Suprapubic skin (tissue), 4 donors: ENCODE measurements around the gene EFR3B. TPM values are rescaled to one million over a fixed set of nuclear protein-coding genes. Genes with fewer than 3 reads are reported as not detected.

Experiments
- DNase-seq, 2 donors: peaks; one replicate each; pipeline ENCODE4 v3.0.0-alpha.2; 2019; ENCODE audit warnings: low spot score in 2 of 2
- H3K27ac ChIP-seq: fragments of 200-600 bp; sonication (generic); one replicate; pipeline ENCODE4 v1.5.1; 2019
- H3K27me3 ChIP-seq: fragments of 200-600 bp; sonication (generic); one replicate; pipeline ENCODE4 v1.5.1; 2019
- H3K36me3 ChIP-seq: fragments of 200-600 bp; sonication (generic); one replicate; pipeline ENCODE4 v1.5.1; 2019
- H3K4me1 ChIP-seq: fragments of 200-600 bp; sonication (generic); one replicate; pipeline ENCODE4 v1.5.1; 2019
- H3K4me3 ChIP-seq: fragments of 200-600 bp; sonication (generic); one replicate; pipeline ENCODE4 v1.5.1; 2019; ENCODE audit warnings: mild to moderate bottlenecking
- H3K9me3 ChIP-seq: fragments of 200-600 bp; sonication (generic); one replicate; pipeline ENCODE4 v1.5.1; 2019
- EP300 ChIP-seq: sonication (generic); formaldehyde crosslinking; IDR thresholded peaks from one replicate; pipeline ENCODE4 v1.6.1; 2017; ENCODE audit warnings: antibody characterized with exemption
- POLR2A ChIP-seq, 2 donors: fragments of 450-650 bp; IDR thresholded peaks; one replicate each; pipeline ENCODE4 v1.6.1; 2017; ENCODE audit warnings: antibody characterized with exemption in 2 of 2, mild to moderate bottlenecking in 2 of 2, moderate library complexity in 2 of 2
- POLR2AphosphoS5 ChIP-seq, 3 donors: sonication (generic); formaldehyde crosslinking; IDR thresholded peaks; one replicate each; pipeline ENCODE4 v1.6.1; 2017; ENCODE audit warnings: antibody characterized with exemption in 3 of 3
- WGBS: methylation state at CpG from one replicate; pipeline ENCODE4 v1.1.5; 2018; 5-methylcytosine and 5-hydroxymethylcytosine counted together
- total RNA-seq, 4 donors: library from RNA; depleted of rRNA; stranded (reverse); fragments of >200 nt; gene quantifications; one replicate each; pipeline ENCODE4 v1.1.0, GENCODE V29; 2016
- TF ChIP-seq, protein P1 (sequence below), 2 donors: fragments of 200-600 bp in 1 of 2; fragments of 450-650 bp in 1 of 2; sonication (generic) in 1 of 2; IDR thresholded peaks; one replicate each; pipeline ENCODE4 v1.5.1; 2016 to 2019; ENCODE audit warnings: antibody characterized with exemption in 2 of 2, mild to moderate bottlenecking in 1 of 2, moderate library complexity in 1 of 2

Gene EFR3B
- total RNA-seq, 4 donors from 2014 or later = 0.79 to 1.5 (median 1.2) TPM

DNA sequence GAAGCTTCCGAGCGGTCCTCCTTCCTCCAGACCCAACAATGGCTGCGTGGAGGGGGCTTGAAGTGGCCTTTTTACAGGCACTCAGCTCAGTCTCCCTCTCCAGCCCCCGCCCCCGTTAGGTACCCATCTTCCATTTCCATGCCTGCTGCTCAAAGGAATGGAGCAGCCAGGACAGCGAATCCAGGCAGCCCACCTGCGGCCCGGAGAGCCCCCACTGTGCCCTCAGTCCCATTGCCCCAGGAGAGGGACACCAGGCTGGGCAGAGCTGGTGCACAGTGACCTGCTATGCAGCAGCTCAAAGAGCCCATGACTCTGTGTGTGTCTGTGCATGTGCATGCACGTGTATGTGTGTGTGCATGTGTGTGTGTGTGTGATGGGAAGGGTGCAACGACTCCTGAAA, 137.1 kb downstream of the EFR3B start:
- DNase-seq = no peak
- H3K4me1 ChIP-seq = peaks cover 9% of the 10 kb centered on the region
- H3K27ac ChIP-seq = no peak overlapping the region
- 94% methylated on average over 7 of the region's 10 CpGs for WGBS
- peaks cover 8% of the 10 kb centered on the region for H3K27me3 ChIP-seq
- no peaks in the 10 kb centered on the region for H3K36me3 ChIP-seq
- TF ChIP-seq EP300 (no peak), POLR2AphosphoS5 (IDR thresholded peaks at IDR 0.05) (no peak), POLR2A (IDR thresholded peaks at IDR 0.05) (no peak)
- TF ChIP-seq, protein P1, sequence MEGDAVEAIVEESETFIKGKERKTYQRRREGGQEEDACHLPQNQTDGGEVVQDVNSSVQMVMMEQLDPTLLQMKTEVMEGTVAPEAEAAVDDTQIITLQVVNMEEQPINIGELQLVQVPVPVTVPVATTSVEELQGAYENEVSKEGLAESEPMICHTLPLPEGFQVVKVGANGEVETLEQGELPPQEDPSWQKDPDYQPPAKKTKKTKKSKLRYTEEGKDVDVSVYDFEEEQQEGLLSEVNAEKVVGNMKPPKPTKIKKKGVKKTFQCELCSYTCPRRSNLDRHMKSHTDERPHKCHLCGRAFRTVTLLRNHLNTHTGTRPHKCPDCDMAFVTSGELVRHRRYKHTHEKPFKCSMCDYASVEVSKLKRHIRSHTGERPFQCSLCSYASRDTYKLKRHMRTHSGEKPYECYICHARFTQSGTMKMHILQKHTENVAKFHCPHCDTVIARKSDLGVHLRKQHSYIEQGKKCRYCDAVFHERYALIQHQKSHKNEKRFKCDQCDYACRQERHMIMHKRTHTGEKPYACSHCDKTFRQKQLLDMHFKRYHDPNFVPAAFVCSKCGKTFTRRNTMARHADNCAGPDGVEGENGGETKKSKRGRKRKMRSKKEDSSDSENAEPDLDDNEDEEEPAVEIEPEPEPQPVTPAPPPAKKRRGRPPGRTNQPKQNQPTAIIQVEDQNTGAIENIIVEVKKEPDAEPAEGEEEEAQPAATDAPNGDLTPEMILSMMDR (IDR thresholded peaks at IDR 0.05) = no peak
- H3K9me3 ChIP-seq = no peaks in the 10 kb centered on the region
- H3K4me3 ChIP-seq = no peak overlapping the region

DNA sequence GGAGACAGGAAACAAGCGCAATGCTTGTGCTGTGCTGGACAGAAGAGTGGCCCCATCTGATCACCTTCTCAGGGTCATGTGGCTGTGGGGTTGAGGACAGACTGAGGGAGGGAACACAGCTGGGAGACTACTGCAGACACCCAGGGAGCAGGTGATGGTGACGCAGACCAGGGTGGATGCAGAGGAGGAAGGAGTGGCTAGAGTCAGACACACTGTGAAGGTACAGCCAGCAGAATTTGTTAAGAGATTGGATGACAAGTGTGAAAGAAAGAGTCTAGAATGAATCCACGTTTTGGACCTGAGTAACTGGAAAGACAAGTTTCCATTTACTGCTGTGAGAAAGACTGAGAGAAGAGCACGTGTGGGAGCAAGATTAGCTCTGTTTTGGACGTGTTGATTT, 142.4 kb downstream of the EFR3B start:
- Histone ChIP-seq H3K9me3 (no peaks in the 10 kb centered on the region), H3K4me1 (peaks cover 11% of the 10 kb centered on the region), H3K27me3 (no peaks in the 10 kb centered on the region), H3K4me3 (no peak overlapping the region), H3K36me3 (no peaks in the 10 kb centered on the region), H3K27ac (peak overlapping the region; percentile 80)
- no peak for DNase-seq
- WGBS = 37% methylated on average over 5 of the region's 5 CpGs
- TF ChIP-seq, protein P1 (IDR thresholded peaks at IDR 0.05) = no peak
- TF ChIP-seq POLR2A (IDR thresholded peaks at IDR 0.05) (no peak), POLR2AphosphoS5 (IDR thresholded peaks at IDR 0.05) (no peak), EP300 (no peak)

DNA sequence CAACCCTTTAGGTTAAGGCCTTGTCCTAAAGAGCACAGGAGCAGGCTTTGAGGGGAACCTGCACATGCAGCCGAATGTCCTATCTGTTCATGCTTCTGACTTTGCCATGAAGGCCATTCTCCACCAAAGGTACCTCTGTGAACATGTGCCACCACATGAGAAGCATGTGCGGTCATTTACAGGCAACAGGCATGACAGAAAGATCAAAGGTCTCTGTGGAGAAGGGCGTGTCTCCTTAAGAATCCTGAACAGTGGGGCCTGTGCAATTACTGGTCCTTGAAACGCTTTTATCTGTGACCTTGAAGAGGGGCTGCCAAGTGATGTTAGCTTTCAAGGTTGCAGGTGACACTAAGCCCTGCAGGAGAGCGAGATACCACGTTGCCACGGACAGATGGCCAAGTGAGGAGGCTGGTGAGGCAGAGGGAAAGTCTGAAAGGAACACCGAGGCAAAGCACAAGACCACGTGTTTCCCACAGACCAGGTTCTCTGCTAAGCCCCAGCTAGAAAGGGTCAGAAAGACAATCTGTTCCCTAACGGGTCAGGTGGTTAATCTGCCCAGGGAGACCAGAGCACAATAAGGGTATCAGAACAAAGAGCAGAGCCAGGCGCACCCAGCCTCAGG, 146.0 kb downstream of the EFR3B start:
- 84% methylated on average over 11 of the region's 11 CpGs for WGBS

DNA sequence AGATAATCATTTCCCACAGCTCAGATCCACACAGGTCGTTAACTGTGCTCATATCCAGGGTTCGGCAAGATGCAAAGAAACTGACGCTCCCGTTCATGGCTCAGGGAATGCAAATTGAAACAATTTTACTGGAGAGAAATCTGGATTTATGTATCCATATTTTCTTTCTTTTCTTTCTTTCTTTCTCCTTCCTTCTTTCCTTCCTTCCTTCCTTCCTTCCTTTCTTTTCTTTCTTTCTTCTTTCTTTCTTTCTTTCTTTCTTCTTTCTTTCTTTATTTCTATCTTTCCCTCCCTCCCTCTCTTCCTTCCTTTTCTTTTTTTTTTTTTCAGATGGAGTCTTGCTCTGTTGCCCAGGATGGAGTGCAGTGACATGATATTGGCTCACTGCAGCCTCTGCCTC, 146.5 kb downstream of the EFR3B start:
- H3K27me3 ChIP-seq = no peaks in the 10 kb centered on the region
- no peaks in the 10 kb centered on the region for H3K9me3 ChIP-seq
- no peak overlapping the region for H3K4me3 ChIP-seq
- peaks cover 8% of the 10 kb centered on the region for H3K4me1 ChIP-seq
- DNase-seq = no peak
- TF ChIP-seq EP300 = no peak
- TF ChIP-seq, protein P1 (IDR thresholded peaks at IDR 0.05) = no peak
- no peak for TF ChIP-seq POLR2A (IDR thresholded peaks at IDR 0.05)
- no peak overlapping the region for H3K27ac ChIP-seq
- 94% methylated on average over 4 of the region's 4 CpGs for WGBS
- no peaks in the 10 kb centered on the region for H3K36me3 ChIP-seq

More for the DNA sequence above, 146.0 kb downstream of the EFR3B start:
- DNase-seq = no peak
- H3K9me3 ChIP-seq = no peaks in the 10 kb centered on the region
- TF ChIP-seq POLR2A (IDR thresholded peaks at IDR 0.05) (no peak), EP300 (no peak), POLR2AphosphoS5 (IDR thresholded peaks at IDR 0.05) (no peak)
- TF ChIP-seq, protein P1 (IDR thresholded peaks at IDR 0.05) = no peak
- H3K36me3 ChIP-seq = no peaks in the 10 kb centered on the region
- peaks cover 11% of the 10 kb centered on the region for H3K4me1 ChIP-seq
- H3K27me3 ChIP-seq = no peaks in the 10 kb centered on the region
- H3K4me3 ChIP-seq = no peak overlapping the region
- H3K27ac ChIP-seq = no peak overlapping the region

DNA sequence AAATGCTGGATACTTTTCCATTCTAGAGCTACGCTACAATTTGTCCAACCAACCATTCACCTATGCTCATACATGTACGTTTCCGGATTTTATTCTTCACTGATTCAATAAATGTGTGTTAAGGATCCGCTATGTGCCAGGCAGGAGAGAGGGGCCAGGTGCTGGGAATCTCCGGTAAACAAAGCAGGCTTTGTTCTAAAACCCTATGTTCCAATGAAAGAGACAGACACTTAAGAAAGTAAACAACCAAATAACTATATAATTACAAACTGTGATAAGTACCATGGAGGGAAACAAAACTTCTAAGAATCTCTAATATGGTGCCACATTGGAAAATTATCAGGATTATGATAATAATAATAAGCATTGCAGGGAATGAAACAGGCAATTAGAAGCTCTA, 148.7 kb downstream of the EFR3B start:
- H3K27me3 ChIP-seq = no peaks in the 10 kb centered on the region

More for the DNA sequence above, 148.7 kb downstream of the EFR3B start:
- DNase-seq = no peak
- H3K27ac ChIP-seq = no peak overlapping the region
- TF ChIP-seq EP300 (no peak), POLR2A (IDR thresholded peaks at IDR 0.05) (no peak), POLR2AphosphoS5 (IDR thresholded peaks at IDR 0.05) (no peak)
- TF ChIP-seq, protein P1 (IDR thresholded peaks at IDR 0.05) = no peak
- 88% methylated on average over 5 of the region's 5 CpGs for WGBS
- no peaks in the 10 kb centered on the region for H3K9me3 ChIP-seq
- no peaks in the 10 kb centered on the region for H3K36me3 ChIP-seq
- no peak overlapping the region for H3K4me3 ChIP-seq
- no peaks in the 10 kb centered on the region for H3K4me1 ChIP-seq
